ENCODE data around the gene ALK.
"Not testable (repeated sequence)": the region's sequence is repeated elsewhere in the genome, so short reads cannot be mapped to it uniquely, and the experiment has no call there.

Gene ALK

DNA sequence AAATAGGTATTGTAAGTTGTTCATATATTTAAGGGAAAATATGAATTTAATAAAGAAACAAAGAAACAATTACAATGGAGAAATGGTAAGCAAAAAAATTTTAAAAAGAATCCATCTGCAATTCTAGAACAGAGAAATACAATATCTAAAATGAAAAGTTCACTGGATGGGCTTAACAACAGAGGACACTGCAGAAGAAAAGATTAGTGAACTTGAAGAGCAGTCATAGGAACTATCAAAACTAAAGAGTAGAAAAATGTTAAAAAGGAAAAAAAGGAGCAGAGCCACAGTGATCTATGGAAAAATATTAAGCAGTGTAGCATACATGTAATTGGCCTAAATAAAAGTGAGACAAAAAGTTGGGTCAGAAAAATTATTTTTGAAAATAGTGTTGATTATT is 83.5 kb downstream of the ALK start:
- no peak for DNase-seq

GRCh38 chr2:29834624-29835023 is 86.8 kb downstream of the ALK start:
- DNase-seq = no peak

DNA sequence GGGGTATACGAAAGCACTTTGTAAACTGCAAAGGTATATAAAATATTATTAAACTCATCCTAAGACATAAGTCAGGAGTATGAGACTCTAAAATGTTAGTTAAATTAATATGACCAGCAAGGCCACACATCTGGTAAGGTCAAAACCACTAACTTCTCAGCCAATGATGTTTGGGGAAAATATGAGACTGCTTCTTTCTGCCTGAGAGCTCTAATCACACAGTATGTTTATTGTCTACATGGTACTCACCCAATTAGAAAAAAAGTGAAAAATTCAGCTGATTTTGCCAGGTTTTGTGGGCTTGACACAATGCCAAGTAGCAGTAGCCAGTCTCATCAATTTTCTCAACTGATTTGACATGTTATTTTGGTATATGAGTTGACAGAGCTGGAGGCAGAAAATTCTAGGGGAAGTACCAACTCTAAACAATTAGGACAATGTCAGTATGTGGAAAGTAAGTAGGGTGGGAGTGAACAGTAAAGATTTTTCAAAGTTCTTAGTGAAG is 87.3 kb downstream of the ALK start:
- DNase-seq = no peak

DNA sequence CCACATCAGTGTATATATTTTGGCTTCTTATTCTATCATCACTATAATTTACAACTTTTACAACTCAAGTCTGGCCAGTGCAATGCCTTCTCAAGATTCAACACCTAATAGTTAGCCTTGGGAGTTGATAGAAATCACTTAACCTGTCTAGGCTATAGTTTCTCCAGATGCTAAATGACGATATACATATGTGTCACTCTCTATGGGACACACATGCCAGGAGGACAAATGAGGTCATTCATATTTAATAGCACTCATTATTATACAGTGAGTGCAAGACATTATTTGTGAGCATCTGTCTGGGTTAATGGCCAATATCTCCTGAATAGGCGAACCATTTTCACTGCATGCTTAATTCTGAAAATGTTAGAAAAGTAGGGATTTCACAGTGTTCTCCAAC is 89.8 kb downstream of the ALK start:
- DNase-seq = no peak

DNA sequence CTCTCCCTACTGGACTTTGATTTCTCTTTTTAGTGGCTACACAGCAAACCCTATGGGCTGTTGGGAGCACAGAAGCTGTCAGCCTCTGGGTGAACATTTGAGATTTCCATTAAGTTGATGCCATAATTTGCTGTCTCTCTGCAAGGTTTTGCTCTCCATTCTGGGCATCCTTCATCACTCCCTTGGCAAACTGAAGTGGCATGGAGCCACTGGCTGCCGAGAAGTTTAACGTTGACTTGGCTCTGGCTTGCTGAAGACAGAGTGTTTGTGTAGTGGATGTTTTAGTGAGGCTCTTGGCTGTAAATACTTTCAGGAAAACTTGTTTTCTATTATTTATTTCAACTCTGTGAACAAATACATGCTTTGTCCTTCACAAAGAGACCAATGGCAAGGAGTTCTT is 91.5 kb downstream of the ALK start:
- DNase-seq = no peak

GRCh38 chr2:29824145-29824544 is 97.2 kb downstream of the ALK start:
- not testable (repeated sequence) for DNase-seq

DNA sequence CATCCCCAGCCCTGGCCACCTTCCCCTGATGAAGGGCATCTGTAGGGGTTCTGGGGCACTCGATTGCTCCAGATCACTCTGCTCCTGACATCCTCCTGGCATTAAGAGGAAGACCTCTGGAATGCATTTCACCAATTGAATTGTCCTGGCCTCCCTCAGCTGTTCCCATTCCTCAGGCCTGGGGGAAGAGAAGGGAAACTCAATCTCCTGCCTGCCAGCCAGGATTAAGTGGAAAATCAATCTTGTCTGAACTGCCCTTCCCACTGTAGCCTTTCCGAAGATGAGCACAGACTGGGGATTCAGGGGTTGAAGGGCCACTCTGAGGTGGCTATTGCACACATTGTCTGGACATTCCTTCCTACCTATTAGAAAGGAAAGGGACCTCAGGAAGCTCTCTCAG is 99.8 kb downstream of the ALK start:
- DNase-seq = no peak

- DNase-seq = no peak
Measured at GRCh38 chr2:29819570-29819969, 101.8 kb downstream of the ALK start.

GRCh38 chr2:29817801-29818680 is 103.3 kb downstream of the ALK start:
- no peak for DNase-seq

DNA sequence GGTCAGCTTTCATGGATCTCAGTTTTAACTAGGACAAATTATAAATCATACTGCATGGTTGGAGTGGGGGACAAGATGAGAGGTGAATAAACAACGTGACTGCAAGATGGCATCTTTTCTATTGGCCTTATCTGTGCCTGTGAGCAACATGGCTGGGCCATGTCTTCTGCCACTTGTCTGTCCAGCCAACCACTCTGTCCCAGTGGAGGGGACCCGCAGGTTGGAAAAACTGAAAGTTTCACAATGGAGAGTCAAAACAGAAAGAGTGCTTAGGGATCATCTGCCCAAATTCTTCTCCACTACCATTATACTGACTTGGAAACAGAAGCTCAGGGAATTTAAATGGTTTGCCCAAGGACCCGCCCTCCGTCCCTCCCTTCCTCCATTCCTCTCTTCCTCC is 104.1 kb downstream of the ALK start:
- DNase-seq = no peak

GRCh38 chr2:29816651-29817050 is 104.7 kb downstream of the ALK start:
- DNase-seq = no peak

GRCh38 chr2:29811378-29811777 is 110.0 kb downstream of the ALK start:
- DNase-seq = no peak

DNA sequence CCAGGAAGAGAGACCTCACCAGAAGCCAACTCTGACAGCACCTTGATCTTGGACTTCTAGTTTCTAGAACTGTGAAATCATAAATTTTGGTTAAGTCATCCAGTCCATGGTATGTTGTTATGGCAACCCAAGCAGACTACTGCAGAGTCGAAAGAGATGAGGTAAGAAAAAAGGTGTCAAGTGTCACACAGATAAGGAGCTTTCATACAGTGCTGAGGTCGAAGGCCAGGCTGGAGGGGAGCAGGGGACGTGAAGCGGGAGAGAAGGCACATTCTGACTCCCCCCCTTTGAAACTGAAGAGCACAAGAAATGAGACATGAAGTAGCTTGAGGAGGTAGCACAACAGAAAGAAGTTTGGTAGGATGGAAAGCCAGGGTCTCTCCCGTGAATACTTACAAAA is 110.4 kb downstream of the ALK start:
- DNase-seq = no peak

GRCh38 chr2:29808321-29808720 is 113.1 kb downstream of the ALK start:
- DNase-seq = no peak

- no peak for DNase-seq
Measured at GRCh38 chr2:29807082-29807481, 114.3 kb downstream of the ALK start.

DNA sequence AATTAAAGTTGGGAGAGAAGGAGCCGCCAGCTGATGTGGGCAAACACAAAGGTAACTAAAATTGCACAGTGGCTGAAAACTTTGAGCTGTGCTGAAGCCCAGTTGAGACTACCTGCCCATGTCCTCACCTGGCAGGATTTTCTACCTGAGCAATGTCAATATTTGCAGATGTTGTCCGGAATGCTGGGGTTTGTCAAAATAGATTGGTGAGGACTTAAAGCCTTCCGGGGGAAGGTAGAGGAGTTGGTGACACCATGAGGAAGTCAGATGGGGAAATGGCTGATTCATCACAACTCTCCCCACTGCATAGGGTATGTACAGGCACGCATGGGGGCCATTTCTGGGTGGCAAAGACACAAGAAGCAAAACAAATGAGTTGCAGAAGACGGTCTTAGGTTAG is 114.9 kb downstream of the ALK start:
- no peak for DNase-seq

DNA sequence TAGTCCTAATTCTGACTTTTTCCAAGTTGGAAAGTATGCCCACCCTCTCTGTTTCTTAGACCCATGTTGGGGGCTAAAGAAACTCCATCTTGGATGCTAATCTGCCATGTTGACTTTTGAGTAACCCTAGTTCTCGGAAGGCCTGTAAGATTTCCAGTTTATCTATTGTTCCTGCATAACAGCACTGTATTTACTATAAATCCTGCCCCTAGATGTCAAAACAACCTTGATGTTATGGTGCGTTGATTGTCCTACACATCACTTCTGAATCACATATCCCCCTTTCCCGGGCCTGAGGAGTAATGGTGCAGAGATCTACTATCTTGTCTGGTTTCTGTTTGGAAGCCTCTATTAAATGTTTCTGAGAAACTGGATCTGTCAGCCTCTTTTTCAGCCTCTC is 116.7 kb downstream of the ALK start:
- no peak for DNase-seq

GRCh38 chr2:29803537-29803936 is 117.8 kb downstream of the ALK start:
- DNase-seq = no peak

DNA sequence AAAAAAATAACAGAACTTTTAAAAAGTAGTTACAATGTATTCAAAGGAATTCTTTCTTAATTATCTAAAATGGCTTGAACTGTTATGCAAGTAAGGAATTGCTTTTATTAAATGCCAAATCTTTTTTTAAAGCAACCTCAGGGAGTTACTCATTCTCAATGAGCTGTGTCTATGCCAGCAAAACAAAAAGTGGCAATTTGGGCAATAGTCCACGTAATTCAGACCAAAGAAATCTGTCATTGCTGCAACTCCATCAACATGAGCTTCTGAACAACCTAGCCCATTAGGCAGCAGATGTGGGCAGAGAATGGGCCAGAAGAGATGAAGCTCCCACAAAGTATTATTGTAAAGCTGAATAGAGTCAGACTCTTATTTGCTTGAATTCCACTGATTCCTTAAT is 118.4 kb downstream of the ALK start:
- DNase-seq = no peak

DNA sequence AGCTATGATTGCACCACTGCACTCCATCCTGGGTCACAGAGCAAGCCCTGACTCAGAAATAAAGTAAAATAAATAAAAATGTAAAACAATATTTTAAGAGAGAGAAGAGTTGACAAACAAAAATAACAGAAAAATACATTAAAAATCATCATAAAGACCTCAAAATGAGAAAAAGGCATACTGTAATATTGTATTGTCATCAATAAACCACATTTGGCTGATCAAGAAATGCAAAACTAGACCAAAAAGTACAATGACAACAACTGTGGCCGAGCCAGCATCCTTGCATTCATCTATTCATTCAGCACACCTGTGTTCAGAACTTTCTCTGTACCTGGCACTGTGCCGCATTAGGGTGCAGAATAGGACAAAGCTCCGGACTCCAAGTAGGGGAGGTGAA is 121.8 kb downstream of the ALK start:
- no peak for DNase-seq

GRCh38 chr2:29797916-29798315 is 123.5 kb downstream of the ALK start:
- no peak for DNase-seq

DNA sequence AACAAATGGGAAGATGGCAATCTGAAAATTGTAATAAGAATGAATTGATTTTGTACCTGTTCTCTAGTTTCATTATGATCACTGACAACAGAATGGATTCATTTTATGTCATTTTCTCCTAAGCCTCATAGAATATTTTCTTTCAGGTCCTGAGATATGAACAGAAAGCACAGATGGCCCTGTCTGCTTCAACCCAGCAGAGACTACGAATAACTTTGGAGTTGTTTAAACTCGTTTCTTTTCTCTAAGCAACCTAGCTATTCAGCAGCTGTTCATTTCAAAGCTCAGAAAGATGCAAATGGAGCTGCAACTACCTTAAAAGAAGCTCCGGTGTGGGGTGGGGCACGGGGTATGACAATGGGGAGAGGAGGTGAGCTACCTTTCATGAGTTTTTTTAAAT is 124.9 kb downstream of the ALK start:
- DNase-seq = no peak

GRCh38 chr2:29789911-29790485 is 131.4 kb downstream of the ALK start:
- DNase-seq = no peak

Measured in NCI-H1436 treated with DMSO at 0.1 percent for 48 hours (cell line).